Activated CD8-positive, alpha-beta T cell treated with anti-CD3 and anti-CD28 coated beads, Interleukin-2, amount 10 ng/mL, durations not matched to agents 7 days and 5 days (primary cell): Measurements from ENCODE around the gene PTGFRN. TPM values are rescaled to one million over a fixed set of nuclear protein-coding genes. Genes with fewer than 3 reads are reported as not detected.

Source experiments
- ATAC-seq: fragments of 150-1000 bp; cut with Tn5 transposase; one replicate; pipeline ENCODE4 v1.10.0; 2021; ENCODE audit warnings: moderate library complexity
- CTCF ChIA-PET: fragments of 350-600 bp; sonication (Branson Sonifier 250); formaldehyde crosslinking; loops from one replicate; lab custom pipeline; 2021; ENCODE audit warnings: antibody characterized with exemption; lab: Charles Lee
- POLR2A ChIA-PET: fragments of 350-600 bp; sonication (Branson Sonifier 250); formaldehyde crosslinking; loops from one replicate; lab custom pipeline; 2021; ENCODE audit warnings: antibody characterized with exemption; lab: Charles Lee
- DNase-seq: peaks from one replicate; pipeline ENCODE4 v3.0.0-alpha.2; 2020
- H3K27ac Mint-ChIP-seq: one replicate; pipeline ENCODE4 v1.8.0; 2021; ENCODE audit warnings: mild to moderate bottlenecking, mixed read lengths
- H3K27me3 Mint-ChIP-seq: one replicate; pipeline ENCODE4 v1.8.0; 2021; ENCODE audit warnings: low read depth, mixed read lengths
- H3K36me3 Mint-ChIP-seq: one replicate; pipeline ENCODE4 v1.8.0; 2021; ENCODE audit warnings: low read depth, mixed read lengths
- H3K4me1 Mint-ChIP-seq: one replicate; pipeline ENCODE4 v1.8.0; 2021; ENCODE audit warnings: low read depth, mixed read lengths
- H3K4me3 Mint-ChIP-seq: one replicate; pipeline ENCODE4 v1.8.0; 2021; ENCODE audit warnings: mild to moderate bottlenecking, mixed read lengths
- H3K9me3 Mint-ChIP-seq: one replicate; pipeline ENCODE4 v1.8.0; 2022; ENCODE audit warnings: mixed read lengths; ENCODE audit not compliant: insufficient read depth
- total RNA-seq, 2 experiments: library from RNA; stranded (reverse); gene quantifications; one replicate each; pipeline ENCODE4 v1.2.3, GENCODE V29; 2021

The PTGFRN gene
- total RNA-seq, 2 experiments from 2014 or later: 0.89 to 0.90 TPM

DNA sequence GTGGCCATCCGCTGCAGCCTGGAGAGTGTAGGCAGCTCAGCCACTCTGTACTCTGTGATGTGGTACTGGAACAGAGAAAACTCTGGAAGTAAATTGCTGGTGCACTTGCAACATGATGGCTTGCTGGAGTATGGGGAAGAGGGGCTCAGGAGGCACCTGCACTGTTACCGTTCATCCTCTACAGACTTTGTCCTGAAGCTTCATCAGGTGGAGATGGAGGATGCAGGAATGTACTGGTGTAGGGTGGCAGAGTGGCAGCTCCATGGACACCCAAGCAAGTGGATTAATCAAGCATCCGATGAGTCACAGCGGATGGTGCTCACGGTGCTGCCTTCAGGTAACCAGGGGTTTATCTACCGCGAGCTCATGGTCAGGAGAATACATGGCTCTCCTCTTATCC is 115.9 kb downstream of the PTGFRN start:
- ATAC-seq (no peak), DNase-seq (no peak)
- Mint-ChIP-seq H3K4me1 (no peaks in the 10 kb centered on the region), H3K9me3 (no peaks in the 10 kb centered on the region), H3K36me3 (peaks cover 39% of the 10 kb centered on the region), H3K27ac (no peak overlapping the region), H3K4me3 (no peak overlapping the region), H3K27me3 (no peaks in the 10 kb centered on the region)
- ChIA-PET POLR2A (interaction anchor here (0.6 kb wide), 1 partner anchor 271 kb away, joined by 3 read pairs; no protein-coding TSS in a partner anchor), CTCF (no interaction called here)

DNA sequence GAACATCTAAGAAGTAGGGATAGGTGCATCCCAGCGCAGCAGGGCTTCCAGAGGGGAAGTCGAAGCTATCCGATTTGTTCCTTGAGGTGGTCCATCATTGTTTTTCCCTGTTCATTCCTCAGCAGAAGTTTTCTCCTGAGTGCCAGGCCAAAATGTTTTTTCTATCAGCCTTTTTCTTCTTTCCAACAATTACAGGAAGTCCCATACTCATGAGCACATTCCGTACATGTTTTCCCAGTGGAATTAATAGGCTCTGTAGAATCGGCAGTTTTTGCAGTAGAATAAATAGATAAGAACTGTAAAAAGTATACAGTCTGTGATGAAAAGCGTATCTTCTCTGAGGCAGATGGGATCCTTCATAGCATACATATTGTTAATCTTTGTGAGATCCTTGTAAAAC is 116.6 kb downstream of the PTGFRN start:
- ChIA-PET POLR2A (interaction anchor here (0.6 kb wide), 1 partner anchor 271 kb away, joined by 3 read pairs; no protein-coding TSS in a partner anchor), CTCF (interaction anchor here (2.4 kb wide), 1 partner anchor 17 kb away, joined by 8 read pairs; no protein-coding TSS in a partner anchor)
- DNase-seq (no peak), ATAC-seq (no peak)
- no peak overlapping the region for H3K27ac Mint-ChIP-seq
- H3K27me3 Mint-ChIP-seq: no peaks in the 10 kb centered on the region
- H3K9me3 Mint-ChIP-seq: no peaks in the 10 kb centered on the region
- H3K36me3 Mint-ChIP-seq: peaks cover 32% of the 10 kb centered on the region
- no peaks in the 10 kb centered on the region for H3K4me1 Mint-ChIP-seq
- H3K4me3 Mint-ChIP-seq: no peak overlapping the region

DNA sequence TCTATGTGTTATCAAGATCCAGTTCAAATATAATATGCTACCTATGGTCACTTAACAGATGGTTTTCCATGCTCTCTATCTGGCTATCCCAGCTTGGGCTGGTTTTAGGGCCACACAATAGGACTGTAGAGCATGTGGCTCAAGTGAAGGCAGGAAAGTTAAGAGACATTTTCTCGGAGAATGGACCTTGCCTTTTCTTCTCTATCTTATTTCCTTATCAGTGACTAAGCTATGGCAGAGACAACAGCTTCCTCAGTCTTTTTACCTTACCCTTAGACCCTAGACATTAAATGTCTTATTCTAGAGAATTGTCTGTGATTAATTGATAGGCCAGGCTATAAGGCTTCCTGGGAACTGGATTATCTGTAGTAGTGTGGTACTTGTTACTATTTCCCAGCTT is 120.0 kb downstream of the PTGFRN start:
- no peak overlapping the region for H3K27ac Mint-ChIP-seq
- no peaks in the 10 kb centered on the region for H3K9me3 Mint-ChIP-seq
- H3K27me3 Mint-ChIP-seq: no peaks in the 10 kb centered on the region
- ATAC-seq (no peak), DNase-seq (no peak)
- H3K4me3 Mint-ChIP-seq: no peak overlapping the region
- no peaks in the 10 kb centered on the region for H3K4me1 Mint-ChIP-seq
- POLR2A ChIA-PET: interaction anchor here (0.9 to 1.6 kb wide), 2 partner anchors 30 to 43 kb away, joined by 3 read pairs; partner anchors contain the start of gene TTF2
- CTCF ChIA-PET: interaction anchor here (1.6 kb wide), 1 partner anchor 95 kb away, joined by 5 read pairs; no protein-coding TSS in a partner anchor
- H3K36me3 Mint-ChIP-seq: peaks cover 27% of the 10 kb centered on the region

DNA sequence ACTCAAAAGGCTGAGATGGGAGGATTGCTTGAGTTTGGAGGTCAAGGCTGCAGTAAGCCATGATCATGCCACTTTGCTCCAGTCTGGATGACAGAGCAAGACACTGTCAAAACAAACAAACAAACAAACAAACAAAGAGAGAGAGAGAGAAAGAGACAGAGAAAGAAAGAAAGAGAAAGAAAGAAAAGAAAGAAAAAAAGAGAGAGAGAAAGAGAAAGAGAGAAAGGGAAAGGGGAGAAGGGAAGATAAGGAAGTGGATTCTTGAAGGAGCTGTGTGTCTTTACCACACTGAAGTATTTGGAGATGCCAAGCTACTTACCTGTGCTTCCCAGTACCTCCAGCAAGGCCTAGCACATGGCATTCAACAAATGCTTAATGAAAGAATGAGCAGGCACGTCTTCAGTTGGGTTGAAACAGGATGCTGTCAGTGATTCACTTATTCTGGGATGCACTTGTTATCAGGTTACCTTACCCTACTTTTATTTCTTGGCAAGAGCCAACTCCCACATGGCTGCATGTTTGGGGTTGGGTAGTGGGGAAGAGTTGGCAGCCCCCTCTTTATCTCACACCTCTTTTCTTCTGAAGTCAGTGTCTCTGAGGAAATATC is 120.7 kb downstream of the PTGFRN start:
- Mint-ChIP-seq H3K27ac (no peak overlapping the region), H3K27me3 (no peaks in the 10 kb centered on the region), H3K4me1 (no peaks in the 10 kb centered on the region), H3K4me3 (no peak overlapping the region), H3K9me3 (no peaks in the 10 kb centered on the region), H3K36me3 (peaks cover 25% of the 10 kb centered on the region)
- CTCF ChIA-PET: interaction anchor here (1.4 to 1.6 kb wide), 2 partner anchors 9 to 96 kb away, joined by 3 to 5 read pairs; no protein-coding TSS in a partner anchor
- POLR2A ChIA-PET: interaction anchor here (0.9 to 1.6 kb wide), 2 partner anchors 29 to 43 kb away, joined by 3 read pairs; partner anchors contain the start of gene TTF2
- DNase-seq (no peak), ATAC-seq (no peak)

DNA sequence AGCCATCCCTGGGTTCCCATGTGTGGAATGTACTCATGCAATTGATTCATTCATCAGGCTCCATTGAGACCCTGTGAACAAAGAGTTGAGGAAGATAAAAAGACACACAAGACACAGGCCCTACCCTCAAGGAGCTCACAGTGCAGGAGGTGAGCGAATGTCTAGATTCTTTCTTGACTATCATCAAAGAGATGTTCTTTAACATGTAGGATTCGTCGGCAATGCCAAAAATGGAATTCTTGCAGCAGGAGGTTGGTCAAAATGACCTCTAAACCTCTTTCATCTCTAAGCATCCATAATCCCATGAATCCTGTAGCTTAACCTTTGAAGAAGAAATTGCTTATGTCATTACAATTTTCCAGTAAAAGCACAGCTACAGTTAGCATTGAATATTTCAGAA is 122.5 kb downstream of the PTGFRN start:
- peaks cover 22% of the 10 kb centered on the region for H3K36me3 Mint-ChIP-seq
- POLR2A ChIA-PET: no interaction called here
- no peak overlapping the region for H3K4me3 Mint-ChIP-seq
- no peak overlapping the region for H3K27ac Mint-ChIP-seq
- DNase-seq (no peak), ATAC-seq (no peak)
- no peaks in the 10 kb centered on the region for H3K9me3 Mint-ChIP-seq
- H3K27me3 Mint-ChIP-seq: no peaks in the 10 kb centered on the region
- no peaks in the 10 kb centered on the region for H3K4me1 Mint-ChIP-seq
- CTCF ChIA-PET: no interaction called here

DNA sequence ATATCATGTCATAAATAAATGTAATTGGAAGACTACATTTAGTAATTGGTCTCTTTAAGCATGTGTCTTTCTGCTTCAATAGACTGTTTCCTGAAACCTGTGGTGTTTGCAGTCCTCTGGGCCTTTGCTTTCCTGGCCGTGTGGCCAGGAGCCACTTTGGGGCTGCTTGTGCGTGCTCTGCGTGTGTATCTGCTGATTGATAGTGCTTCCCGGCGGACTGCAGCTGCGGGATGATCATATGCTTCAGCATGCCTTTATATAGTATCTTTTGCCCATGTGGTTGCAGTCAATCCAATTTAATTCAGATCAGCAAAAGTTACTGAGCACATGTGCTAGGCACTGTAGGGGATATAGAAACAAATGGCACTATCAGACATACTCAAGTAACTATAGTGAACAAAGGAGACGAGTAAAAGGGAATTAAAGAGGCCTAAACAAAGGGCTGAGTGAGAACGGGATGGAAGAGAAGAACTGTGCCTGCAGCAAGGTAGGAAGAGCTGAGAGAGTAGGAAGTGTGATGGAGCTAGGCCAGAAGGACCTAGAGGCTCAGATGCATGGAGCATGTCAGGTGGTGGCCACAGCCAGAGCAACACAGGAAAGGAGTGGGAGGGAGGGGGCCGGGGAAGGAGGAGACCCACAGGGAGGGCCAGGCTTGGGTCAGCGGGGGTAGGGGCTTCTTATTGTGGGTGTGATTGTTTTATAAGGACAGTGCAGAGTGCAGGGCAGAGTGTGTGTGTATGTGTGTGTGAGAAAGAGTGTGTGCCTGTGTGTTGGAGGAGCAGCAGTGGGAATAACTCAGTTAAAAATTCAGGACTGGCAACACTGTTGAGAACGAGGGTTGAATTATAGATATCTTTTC is 123.2 kb downstream of the PTGFRN start:
- ChIA-PET POLR2A (no interaction called here), CTCF (no interaction called here)
- H3K27me3 Mint-ChIP-seq: no peaks in the 10 kb centered on the region
- H3K4me1 Mint-ChIP-seq: no peaks in the 10 kb centered on the region
- DNase-seq (no peak), ATAC-seq (no peak)
- no peaks in the 10 kb centered on the region for H3K9me3 Mint-ChIP-seq
- H3K4me3 Mint-ChIP-seq: no peak overlapping the region
- no peak overlapping the region for H3K27ac Mint-ChIP-seq
- peaks cover 22% of the 10 kb centered on the region for H3K36me3 Mint-ChIP-seq

DNA sequence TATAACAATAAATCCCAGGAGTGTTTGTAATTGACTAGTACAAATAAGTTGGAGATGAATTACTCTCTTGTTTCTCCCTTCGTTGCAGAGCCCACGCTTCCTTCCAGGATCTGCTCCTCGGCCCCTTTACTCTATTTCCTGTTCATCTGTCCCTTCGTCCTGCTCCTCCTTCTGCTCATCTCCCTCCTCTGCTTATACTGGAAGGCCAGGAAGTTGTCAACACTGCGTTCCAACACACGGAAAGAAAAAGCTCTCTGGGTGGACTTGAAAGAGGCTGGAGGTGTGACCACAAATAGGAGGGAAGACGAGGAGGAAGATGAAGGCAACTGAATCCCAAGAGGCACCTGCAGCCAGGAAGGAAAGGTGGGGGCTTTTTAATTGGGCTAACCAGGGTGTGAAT is 124.1 kb downstream of the PTGFRN start:
- Mint-ChIP-seq H3K9me3 (no peaks in the 10 kb centered on the region), H3K4me3 (no peak overlapping the region), H3K4me1 (no peaks in the 10 kb centered on the region), H3K36me3 (peaks cover 24% of the 10 kb centered on the region), H3K27ac (no peak overlapping the region), H3K27me3 (no peaks in the 10 kb centered on the region)
- CTCF ChIA-PET: no interaction called here
- no peak for ATAC-seq
- POLR2A ChIA-PET: no interaction called here
- DNase-seq: no peak

DNA sequence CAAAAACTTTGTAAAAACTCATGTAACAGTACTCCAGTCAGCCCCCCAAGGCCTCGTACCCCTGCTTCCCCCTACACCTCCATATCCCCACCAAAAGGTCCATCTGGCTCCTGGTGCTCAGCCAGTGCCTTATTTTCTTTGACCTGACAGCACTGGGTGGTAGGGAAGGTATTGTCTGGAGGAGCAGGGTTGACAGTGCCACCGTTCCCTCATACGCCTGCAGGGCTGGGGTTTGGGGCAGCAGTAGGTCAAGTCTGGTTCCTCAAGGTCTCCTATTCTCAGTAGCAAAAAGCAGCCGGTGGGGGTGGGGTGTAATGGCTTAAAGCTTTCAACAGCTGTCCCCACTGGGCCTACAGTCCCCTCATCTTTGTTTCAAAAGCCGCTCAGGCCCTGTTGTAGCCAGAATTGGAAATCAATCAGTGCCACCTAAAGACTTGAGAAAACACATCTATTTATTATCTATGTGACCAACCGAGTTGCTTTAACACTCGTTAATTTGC is 125.1 kb downstream of the PTGFRN start:
- DNase-seq (no peak), ATAC-seq (no peak)
- H3K4me1 Mint-ChIP-seq: no peaks in the 10 kb centered on the region
- no peaks in the 10 kb centered on the region for H3K27me3 Mint-ChIP-seq
- peak overlapping the region; percentile 5 for H3K27ac Mint-ChIP-seq
- CTCF ChIA-PET: no interaction called here
- POLR2A ChIA-PET: no interaction called here
- H3K36me3 Mint-ChIP-seq: peaks cover 25% of the 10 kb centered on the region
- no peak overlapping the region for H3K4me3 Mint-ChIP-seq
- no peaks in the 10 kb centered on the region for H3K9me3 Mint-ChIP-seq

DNA sequence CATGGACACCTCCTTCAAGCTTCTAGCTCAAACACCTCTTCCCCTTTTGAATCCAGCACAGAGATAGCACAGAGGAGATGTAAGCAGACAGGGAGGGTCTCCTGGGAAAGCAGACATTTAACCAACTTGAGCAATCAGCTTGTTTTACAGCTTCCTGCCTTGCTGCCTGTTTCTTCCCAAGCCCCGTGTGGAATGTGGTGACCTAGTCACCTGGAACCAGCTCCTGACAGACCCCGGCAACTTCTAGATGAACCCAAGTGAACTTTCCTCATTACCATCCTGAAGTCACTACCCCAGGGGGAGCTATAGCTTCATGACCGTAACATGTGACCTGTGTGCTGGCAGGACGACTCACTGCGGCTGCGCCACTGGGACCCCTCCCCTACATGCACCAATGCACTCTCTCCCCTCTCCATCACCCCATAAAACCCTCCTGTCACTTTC is 126.3 kb downstream of the PTGFRN start:
- CTCF ChIA-PET: interaction anchor here (0.9 kb wide), 1 partner anchor 12 kb away, joined by 3 read pairs; no protein-coding TSS in a partner anchor
- H3K36me3 Mint-ChIP-seq: peaks cover 23% of the 10 kb centered on the region
- POLR2A ChIA-PET: no interaction called here
- H3K4me3 Mint-ChIP-seq: no peak overlapping the region
- no peaks in the 10 kb centered on the region for H3K9me3 Mint-ChIP-seq
- no peak for DNase-seq
- no peak for ATAC-seq
- H3K27ac Mint-ChIP-seq: no peak overlapping the region
- no peaks in the 10 kb centered on the region for H3K4me1 Mint-ChIP-seq
- H3K27me3 Mint-ChIP-seq: no peaks in the 10 kb centered on the region

DNA sequence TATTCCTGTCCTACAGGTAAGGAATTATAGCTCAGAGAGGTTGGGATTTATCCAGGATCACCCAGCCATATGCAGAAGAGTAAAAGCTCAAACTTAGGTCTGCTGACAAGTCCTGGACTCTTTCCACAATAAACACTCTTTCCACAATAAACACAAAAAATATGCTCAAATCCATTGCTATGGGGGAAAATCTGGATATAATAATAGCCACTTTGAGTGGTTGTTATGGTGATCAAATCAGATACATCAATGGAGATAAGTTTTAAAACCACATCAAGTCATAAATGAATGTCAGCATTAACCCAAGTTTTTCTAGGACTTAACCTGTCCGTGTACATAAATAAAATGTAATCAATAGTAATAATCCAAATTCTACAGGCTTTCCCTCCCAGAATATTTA is 128.1 kb downstream of the PTGFRN start:
- CTCF ChIA-PET: interaction anchor here (0.9 kb wide), 1 partner anchor 301 kb away, joined by 3 read pairs; no protein-coding TSS in a partner anchor
- H3K27ac Mint-ChIP-seq: no peak overlapping the region
- ATAC-seq (no peak), DNase-seq (no peak)
- no peaks in the 10 kb centered on the region for H3K27me3 Mint-ChIP-seq
- POLR2A ChIA-PET: interaction anchor here (1.2 kb wide), 1 partner anchor 11 kb away, joined by 4 read pairs; no protein-coding TSS in a partner anchor
- H3K4me1 Mint-ChIP-seq: no peaks in the 10 kb centered on the region
- H3K36me3 Mint-ChIP-seq: peaks cover 17% of the 10 kb centered on the region
- H3K4me3 Mint-ChIP-seq: no peak overlapping the region
- no peaks in the 10 kb centered on the region for H3K9me3 Mint-ChIP-seq

DNA sequence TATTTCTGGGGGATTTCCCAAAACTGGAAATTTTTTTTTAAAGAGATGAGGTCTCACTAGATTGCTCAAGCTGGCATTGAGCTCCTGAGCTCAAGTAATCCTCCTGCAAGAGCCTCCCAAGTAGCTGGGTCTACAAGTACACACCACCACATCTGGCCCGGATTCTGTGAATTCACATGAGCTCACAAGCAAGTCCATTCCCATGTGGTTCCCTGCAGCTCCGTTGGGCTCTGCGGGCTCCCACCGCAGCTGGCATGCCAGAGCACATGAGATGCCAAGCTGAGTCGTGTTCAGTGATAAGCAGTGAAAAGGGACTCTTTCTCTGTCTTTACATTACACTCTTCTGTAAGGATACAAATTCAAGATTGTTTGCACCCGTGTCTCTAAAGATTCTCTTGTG is 128.5 kb downstream of the PTGFRN start:
- Mint-ChIP-seq H3K36me3 (peaks cover 22% of the 10 kb centered on the region), H3K9me3 (peaks cover 3% of the 10 kb centered on the region), H3K27me3 (no peaks in the 10 kb centered on the region), H3K27ac (no peak overlapping the region), H3K4me3 (no peak overlapping the region), H3K4me1 (no peaks in the 10 kb centered on the region)
- no peak for DNase-seq
- ChIA-PET CTCF (interaction anchor here (0.9 kb wide), 1 partner anchor 301 kb away, joined by 3 read pairs; no protein-coding TSS in a partner anchor), POLR2A (interaction anchor here (1.2 kb wide), 1 partner anchor 10 kb away, joined by 4 read pairs; no protein-coding TSS in a partner anchor)
- no peak for ATAC-seq
